ENCODE data around the gene RNF214.
"Not testable (repeated sequence)": the region's sequence is repeated elsewhere in the genome, so short reads cannot be mapped to it uniquely, and the experiment has no call there.

The RNF214 gene

DNA sequence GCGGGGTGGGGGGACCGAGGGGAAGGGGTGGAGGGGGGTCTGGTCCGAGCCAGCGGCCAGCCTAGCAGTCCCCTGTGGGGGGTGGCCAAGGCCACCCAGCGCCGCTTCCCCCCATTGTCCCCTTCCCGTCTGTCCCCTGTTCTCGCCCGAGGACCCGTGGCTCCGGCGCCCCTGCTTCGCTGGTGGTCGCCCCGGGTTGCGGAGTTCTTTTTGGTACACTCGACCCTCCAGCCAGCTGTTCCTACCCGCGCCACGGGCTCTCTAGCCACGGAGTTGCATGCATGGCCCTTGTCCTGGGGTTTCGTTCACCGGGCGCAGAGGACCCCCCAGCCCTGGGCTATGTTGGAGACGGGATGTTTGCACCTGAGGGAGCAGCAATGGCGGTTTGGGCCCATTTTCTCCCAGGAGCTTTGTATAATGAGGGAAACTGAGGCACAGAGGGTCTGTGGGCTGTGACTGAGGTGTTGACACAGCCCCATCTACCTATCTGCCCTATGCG lies 489 bp downstream of the RNF214 start:
- no peak for DNase-seq

DNA sequence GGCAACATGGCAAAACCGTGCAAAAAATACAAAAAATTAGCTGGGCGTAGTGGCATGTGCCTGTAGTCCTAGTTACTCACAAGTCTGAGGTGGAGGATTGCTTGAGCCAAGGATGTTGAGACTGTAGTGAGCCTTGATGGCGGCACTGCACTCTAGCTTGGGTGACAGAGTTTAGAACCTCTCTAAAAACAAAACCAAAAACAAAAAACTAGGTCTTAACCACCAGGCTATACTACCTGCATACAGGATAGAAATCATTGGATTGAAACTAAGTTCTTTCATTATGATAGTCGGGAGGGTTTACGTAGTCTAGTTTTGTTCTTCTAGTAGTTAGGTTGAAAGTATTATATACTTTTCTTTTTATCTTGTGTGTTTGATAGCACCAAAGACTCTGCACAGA lies 5.8 kb downstream of the RNF214 start:
- no peak for DNase-seq

DNA sequence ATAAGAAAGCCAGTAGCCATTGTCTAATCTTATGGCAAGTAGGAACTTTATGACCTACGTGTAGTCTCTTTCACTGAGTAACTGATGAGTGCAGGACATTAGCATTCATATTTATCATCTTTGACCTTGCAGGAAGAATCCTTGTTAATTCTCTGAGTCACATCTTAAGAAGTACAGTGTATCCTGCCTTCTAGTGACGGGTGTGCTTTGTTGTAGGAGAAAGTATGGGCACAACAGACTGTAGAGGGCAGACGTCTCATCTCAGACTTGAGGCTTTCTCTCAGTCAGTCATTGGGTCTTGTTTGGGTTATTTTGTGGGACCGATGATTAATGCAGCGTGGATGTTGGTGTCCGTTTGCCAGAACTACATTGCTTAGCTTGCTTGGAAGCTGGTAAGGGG lies 6.8 kb downstream of the RNF214 start:
- DNase-seq = no peak

DNA sequence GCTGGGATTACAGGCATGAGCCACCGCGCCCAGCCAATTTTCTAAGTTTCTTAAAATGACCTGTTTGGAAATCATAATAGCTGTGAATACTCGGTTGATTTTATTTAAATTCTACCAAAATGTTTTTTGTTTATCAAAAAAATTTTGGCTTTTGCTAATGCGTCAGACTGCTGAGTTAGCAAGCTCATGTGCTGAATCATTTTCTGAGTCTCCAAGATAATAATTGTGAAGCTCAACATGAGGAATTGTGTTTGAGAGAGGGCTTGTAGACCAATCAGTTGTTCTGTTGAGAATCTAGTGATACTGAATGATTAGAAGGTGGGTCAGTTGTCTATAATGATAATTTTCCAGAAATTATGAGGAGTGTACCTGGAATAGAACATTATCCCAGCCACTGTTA lies 15.9 kb downstream of the RNF214 start:
- no peak for DNase-seq

DNA sequence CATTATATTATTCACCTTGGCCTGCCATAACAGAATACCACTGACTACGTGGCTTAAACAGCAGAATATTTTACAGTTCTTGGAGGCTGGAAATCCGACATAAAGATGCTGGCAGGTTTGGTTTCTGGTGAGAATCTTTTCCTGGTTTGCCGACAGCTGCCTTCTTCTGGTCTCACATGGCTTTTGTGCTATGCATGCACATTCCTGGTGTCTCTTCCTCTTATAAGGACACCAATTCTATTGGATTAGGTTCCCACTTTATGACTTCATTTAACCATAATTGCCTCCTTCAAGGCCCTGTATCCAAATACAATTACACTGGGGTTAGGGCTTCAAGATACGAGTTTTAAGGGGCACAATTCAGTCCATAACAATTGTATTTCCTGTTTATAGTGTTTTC lies 17.1 kb downstream of the RNF214 start:
- DNase-seq = no peak

DNA sequence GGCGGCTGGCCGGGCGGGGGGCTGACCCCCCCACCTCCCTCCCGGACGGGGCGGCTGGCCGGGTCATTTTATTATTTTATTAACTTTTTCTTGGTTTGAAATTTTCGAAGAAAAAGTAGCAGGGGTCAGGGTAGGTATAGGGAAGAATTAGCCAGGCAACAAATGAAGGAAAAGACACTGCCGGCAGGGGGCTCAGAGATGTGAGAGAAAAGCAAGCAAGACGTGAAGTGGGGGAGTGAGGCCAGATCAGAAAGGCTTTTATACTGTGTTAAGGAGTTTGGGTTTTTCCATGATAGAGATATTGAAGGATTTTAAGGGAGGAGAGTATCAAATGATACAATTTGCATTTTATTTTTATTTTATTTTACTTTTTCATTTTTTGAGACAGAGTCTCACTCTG lies 19.0 kb downstream of the RNF214 start:
- no peak for DNase-seq

DNA sequence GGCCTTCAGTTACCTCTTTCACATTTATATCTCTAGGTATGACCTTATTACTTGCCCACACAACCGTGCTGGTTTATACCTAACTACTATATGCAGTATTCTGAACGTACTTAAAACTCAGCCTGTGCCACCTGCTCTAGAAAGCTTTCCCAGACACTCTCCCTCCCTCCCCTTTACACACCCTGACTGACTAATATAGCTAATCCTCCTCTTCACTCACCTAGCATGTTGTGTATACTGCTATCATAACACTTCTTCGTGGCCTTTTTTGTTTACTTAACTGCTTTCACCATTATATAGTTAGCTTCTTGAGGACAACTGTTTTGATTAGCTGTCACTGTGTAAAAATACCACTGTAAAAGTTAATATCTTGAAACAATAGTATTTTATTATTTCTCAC lies 23.5 kb downstream of the RNF214 start:
- DNase-seq = no peak

DNA sequence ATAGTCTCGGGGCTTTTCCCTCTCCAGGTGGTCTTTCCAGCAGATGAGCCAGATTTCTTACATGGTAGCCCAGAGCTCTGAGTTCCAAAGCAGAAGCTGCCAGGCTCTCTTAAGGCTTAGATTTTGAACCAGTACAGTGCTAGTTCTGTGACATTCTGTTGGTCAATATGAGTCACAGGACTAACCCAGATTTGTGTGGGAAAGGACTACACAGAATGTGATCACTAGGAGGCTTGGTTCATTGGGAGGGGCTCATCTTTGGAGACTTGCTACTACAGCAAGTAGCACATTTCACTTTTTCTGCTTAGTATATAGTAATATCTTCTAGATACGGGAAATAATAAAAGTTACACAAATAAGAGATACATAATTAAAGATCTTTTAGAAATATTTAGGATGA lies 24.1 kb downstream of the RNF214 start:
- no peak for DNase-seq

DNA sequence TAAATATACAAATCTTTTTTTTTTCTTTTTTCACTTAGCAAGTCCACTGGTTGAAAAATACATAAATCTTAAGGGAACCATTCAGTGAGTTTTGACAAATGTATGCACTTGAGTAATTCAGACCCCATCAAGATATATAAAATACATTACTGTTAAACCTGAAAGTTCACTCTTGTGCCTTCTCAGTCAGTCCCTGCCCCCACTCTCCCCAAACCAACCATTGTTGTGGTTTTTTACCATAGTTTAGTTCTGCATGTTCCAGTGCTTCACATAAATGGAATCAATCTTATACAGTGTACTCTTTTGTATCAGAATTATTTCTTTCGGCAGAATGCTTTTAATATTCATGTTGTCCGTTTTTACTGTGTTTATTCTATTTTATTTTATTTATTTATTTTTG lies 26.1 kb downstream of the RNF214 start:
- no peak for DNase-seq

DNA sequence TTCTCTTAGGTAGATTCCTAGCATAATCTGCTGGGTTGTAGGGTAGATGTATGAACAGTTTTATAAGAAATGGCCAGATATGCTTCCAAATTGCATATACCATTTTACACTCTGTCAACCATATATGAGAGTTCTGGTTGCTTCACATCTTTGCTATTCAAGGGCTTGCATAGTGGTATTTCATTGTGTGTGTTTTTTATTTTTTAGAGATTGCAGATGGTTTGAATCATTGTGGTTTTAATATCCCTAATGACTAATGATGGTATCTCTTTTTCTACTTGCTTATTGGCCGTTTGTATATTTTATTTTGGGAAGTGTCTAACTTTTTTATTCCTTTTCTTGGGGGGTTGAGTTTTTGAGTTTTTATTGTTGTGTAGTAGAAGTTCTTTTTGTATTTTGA lies 26.9 kb downstream of the RNF214 start:
- no peak for DNase-seq

DNA sequence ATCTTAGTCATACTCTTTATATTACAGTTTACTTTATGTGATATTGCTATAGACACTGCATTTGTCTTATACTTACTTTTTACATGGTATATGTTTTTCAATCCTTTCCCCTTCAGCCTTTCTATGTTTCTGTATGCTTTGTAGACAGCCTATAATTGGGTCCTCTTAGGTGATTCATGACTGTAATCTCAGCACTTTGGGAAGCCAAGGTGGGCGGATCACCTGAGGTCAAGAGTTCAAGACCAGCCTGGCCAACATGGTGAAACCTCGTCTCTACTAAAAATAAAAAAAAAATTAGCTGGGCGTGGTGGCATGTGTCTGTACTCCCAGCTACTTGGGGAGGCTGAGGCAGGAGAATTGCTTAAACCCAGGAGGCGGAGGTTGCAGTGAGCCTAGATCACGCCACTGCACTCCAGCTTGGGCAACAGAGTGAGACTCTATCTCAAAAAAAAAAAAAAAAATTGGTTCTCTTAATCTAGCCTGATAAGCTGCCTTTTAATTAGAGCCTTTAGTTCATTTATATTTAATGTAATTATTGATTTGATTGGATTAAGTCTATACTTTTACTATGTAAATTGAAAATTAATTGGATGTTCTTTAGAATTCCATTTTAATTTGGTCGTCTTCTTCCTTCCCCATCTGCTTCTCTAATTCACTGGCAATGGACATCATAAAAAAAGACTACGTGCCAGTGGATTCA lies 32.3 kb downstream of the RNF214 start:
- DNase-seq = not testable (repeated sequence)

DNA sequence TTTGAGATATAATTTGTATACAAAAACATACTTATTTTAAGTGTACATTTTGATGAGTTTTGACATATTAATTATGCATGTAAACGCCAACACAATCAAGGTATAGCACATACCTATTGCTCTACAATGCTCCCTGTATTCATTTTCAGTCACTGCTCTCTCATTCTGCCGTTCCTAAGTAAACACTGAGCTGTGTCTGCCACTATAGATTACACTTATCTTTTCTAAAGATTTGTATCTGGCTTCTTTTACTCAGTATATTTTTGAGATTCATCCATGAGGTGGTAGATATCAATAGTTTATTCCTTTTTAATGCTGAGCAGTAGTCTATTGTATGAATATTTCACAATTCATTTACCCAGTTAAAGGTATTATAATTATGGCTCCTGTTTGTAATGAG lies 33.3 kb downstream of the RNF214 start:
- DNase-seq = no peak

DNA sequence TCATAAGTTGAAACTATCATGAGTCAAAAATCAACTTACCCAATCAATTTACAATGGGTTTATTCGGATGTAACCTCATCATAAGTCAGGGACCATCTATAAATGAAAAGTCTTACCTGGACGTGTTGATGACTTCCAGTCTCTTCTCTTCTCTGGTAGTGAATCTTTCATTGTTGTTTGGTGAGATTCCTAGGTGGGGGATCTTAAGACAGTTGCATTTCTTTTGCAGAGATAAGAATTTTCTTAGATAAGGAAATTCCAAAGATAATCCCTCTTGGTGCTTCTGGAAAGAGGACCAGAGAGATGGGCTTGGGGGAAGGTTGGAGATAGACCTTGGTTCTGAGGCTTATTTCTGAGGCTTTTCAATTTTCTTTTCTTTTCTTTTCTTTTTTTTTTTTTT lies 37.4 kb downstream of the RNF214 start:
- no peak for DNase-seq

DNA sequence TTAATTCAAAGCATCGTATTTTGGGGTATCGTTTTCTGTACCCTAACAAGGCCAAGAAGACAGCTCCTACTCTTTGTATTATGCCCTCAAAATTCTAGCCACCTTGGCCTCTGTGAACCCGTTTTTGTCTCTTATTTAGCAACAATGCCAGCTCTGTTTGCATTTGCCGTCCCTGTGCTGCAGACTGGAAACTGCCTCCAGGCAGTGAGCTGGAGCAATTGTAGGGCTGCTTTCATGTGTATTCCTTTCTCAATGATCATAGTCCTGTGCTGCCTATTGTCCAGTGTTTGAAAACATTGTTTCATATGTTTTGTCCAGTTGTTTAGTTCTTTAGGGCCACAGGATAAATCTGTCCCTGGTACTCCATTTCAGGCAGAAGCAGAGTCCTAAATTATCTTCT lies 38.7 kb downstream of the RNF214 start:
- DNase-seq = no peak

DNA sequence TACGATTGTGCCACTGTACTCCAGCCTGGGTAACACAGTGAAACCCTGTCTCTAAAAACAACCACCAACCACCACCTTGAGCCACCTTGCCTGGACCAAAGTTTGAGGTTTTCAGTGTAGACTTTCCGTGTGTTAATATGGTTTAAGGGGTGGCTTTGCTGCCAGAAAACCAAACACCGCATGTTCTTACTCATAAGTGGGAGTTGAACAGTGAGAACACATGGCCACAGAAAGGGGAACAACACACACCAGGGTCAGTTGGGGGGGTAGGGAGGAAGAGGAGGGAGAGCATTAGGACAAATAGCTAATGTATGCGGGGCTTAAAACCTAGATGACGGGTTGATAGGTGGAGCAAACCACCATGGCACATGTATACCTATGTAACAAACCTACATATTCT lies 39.7 kb downstream of the RNF214 start:
- DNase-seq = not testable (repeated sequence)

DNA sequence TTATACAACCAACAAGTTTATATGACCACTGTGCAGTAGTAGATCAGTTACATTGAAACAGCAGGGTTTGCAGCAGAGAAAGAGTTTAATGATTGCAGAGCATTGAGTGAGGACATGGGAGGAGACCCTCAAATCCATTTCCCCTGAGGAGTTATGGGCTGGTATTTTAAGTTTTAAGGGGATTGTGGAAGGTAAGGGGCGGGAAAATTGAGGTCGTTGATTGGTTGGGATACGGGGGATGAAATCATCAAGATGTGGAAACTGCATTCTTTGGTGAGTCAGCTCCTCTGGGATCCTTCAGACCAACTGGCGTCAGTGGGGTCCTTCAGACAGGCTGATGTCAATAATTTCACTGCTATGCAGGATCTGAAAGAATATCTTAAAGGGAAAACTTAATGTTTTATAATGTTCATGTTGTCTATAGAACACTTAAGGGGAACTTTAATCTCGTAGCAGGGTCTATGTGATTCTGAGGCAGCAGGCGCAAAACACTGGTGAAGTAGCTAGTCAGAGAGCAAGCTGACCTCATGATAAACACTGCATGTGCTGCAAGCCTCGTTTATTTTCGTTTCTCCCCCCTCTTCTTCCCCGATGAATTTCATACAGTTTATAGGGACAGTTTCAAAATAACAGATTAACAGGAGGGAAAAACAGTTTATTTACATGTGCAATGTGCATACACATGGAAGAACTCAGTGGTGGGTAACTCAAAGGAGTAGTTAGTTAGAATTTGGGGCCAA lies 41.2 kb downstream of the RNF214 start:
- no peak for DNase-seq

DNA sequence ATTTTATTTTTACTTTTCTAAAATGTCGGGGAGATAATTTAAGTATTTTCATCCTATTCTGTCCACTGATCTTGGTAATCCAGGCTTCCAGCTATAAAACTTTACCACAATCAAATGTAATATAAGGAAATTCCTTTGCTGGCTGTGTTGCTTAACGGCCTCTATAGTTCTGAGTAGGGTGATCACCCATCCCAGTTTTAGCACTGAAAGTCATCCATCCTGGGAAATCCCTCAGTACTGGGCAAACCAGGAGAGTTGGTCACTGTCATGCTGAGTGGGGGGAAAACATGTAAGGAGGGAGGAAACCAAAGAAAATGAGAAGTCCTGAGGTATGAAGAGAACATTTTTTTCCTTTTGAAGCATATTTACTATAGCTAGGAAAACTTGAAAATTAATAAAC lies 45.9 kb downstream of the RNF214 start:
- no peak for DNase-seq

DNA sequence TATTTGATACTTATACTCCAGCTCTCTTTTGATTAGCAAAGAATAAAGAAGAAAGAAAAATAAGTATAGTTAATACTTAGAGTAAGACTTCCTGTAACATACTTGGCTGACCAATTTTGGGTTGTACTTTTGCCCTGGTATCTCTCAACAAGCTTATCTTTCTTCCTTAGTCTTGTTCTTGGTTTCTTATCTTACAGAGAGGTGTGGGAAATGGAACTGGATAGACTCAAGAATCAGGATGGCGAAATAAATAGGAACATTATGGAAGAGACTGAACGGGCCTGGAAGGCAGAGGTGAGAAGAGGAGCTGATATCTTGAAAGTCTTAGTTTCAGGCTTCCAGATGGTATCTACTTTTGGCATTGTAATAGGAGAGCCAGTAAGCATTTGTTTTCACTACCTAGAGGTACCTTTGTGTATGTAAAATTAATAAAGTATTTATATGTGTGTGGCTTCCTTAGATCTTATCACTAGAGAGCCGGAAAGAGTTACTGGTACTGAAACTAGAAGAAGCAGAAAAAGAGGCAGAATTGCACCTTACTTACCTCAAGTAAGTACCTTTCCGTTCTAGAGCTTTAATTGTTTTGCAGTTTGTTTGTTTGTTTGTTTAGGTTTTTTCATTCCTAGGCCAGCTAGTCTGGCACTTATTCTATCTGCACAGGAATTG lies 47.4 kb downstream of the RNF214 start:
- DNase-seq = no peak

DNA sequence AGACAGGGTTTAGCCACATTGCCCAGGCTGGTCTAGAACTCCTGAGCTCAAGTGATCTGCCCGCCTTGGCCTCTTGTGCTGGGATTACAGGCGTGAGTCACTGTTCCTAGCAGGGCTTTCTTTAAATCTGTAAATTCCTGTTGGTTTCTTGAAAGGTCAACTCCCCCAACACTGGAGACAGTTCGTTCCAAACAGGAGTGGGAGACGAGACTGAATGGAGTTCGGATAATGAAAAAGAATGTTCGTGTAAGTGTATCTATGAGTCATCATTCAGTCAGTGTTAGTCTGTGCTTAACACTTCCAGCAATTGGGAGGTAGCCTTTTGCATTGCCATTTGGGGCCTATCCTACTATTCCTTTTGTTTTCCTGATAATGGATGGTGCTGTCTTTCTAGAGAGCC lies 48.7 kb downstream of the RNF214 start:
- no peak for DNase-seq

DNA sequence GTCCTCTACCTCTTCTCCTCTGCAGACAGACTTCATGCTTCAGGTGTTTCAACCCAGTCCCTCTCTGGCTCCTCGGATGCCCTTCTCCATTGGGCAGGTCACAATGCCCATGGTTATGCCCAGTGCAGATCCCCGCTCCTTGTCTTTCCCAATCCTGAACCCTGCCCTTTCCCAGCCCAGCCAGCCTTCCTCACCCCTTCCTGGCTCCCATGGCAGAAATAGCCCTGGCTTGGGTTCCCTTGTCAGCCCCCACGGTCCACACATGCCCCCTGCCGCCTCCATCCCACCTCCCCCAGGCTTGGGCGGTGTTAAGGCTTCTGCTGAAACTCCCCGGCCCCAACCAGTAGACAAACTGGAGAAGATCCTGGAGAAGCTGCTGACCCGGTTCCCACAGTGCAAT lies 49.4 kb downstream of the RNF214 start:
- no peak for DNase-seq

DNA sequence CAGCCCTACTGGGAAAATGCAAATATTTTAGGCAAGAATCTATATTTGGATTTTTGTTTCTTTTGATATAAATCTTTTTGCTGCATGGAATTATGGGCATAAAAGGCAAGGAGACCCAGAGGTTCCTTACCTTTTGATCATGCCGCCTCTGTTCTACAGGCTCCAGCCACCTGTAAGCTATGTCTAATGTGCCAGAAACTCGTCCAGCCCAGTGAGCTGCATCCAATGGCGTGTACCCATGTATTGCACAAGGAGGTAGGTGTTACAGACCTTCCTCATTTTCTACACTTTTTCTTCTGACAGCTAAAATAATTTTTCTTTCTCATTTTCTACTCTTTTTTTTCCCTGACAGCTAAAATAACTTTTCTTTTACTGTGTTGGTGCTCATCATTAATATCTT lies 50.5 kb downstream of the RNF214 start:
- no peak for DNase-seq

DNA sequence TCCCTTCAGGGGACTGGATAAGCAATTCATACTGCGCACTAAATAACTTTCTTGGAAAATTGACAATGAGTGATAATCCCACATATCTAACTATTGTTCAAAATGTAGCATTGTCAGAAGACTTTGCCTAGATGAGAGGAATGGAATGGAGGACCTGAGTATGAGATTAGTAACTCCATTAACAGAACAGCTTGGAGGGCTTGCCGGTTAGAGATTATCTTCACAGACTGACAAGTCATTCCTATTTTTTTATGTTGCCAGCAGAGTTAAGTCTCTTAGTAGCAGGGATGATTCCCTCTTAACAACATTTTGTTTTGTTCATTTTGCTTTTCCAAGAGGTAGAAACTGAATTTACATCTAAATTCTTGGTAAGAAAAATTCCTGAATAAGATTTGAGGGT lies 51.6 kb downstream of the RNF214 start:
- no peak for DNase-seq

DNA sequence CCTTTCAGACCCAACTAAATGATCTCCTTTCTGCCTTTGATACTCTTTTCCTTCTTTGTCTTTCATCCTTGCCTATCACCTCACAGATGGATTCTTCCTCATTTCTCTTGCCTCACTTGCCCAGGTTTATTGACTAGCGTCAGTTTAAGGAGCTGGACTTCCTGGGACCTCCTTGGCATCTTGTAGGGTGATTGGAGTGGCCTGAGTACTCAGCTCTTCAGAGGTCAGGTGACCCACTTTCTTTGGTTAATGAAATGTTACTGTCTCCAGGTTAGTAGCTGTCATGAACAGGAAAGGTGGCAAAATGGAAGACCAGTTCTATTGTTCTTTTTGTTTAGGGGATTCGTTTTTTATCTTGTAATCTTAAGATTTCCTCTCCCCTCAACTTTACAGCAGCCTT lies 54.1 kb downstream of the RNF214 start:
- no peak for DNase-seq

DNA sequence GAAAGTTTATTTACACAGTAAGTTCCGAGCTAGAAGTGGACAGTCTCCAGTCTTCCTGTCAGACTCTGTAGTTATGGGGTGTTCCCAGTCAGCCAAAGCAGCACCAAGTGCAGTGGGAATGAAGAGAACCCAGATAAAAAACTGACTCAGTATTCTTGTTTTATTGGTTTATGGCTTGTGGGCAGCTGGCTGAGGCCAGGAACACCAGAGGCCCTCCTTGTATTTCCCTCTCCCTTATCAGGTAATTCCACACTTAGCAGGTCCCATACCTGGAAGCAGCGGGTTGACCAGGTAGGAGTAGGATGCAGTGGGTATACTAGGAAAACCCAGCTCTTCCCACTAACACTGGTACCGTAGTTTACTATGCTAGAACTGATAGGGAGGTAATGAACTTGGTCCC lies 55.2 kb downstream of the RNF214 start:
- no peak for DNase-seq

Measured in NCI-H1930 (cell line).